Measurements from ENCODE around the gene KIF21B. TPM values are rescaled to one million over a fixed set of nuclear protein-coding genes. Genes with fewer than 3 reads are reported as not detected.

KIF21B gene
- total and polyA plus RNA-seq, 8 donors, result 2.0 to 15.1 (median 9.5) TPM

GRCh38 chr1:200985481-200985880 is 38.0 kb downstream of the KIF21B start:
- intact Hi-C loops (cut with DNase I), result no loop called here
- DNase-seq, result no peak
- Histone ChIP-seq H3K27me3 (no peaks in the 10 kb centered on the region), H3K27ac (no peak overlapping the region), H3K36me3 (peaks cover 0 to 92% of the 10 kb centered on the region in 2 donors), H3K4me1 (no peaks in the 10 kb centered on the region), H3K4me3 (no peak overlapping the region), H3K9me3 (no peaks in the 10 kb centered on the region)
- ATAC-seq, result no peak
- no peak for TF ChIP-seq CTCF (IDR thresholded peaks at IDR 0.05)

- intact Hi-C loops (cut with DNase I), result no loop called here
- no peaks in the 10 kb centered on the region for H3K27me3 ChIP-seq
- ATAC-seq, result no peak
- no peaks in the 10 kb centered on the region for H3K9me3 ChIP-seq
- H3K36me3 ChIP-seq, result peaks cover 0 to 87% of the 10 kb centered on the region in 2 donors
- H3K4me3 ChIP-seq, result no peak overlapping the region
- DNase-seq, result no peak
- H3K4me1 ChIP-seq, result no peaks in the 10 kb centered on the region
- no peak for TF ChIP-seq CTCF (IDR thresholded peaks at IDR 0.05)
- no peak overlapping the region for H3K27ac ChIP-seq
Measured at GRCh38 chr1:200983035-200983561, 40.4 kb downstream of the KIF21B start.

GRCh38 chr1:200982071-200982945 is 41.2 kb downstream of the KIF21B start:
- Histone ChIP-seq H3K9me3 (no peaks in the 10 kb centered on the region), H3K4me3 (no peak overlapping the region), H3K27me3 (no peaks in the 10 kb centered on the region), H3K4me1 (no peaks in the 10 kb centered on the region), H3K27ac (no peak overlapping the region), H3K36me3 (peaks cover 0 to 82% of the 10 kb centered on the region in 2 donors)
- ATAC-seq (peak; percentile 30), DNase-seq (peak in 1 of 4 donors; percentile 70)
- no peak for TF ChIP-seq CTCF (IDR thresholded peaks at IDR 0.05)
- intact Hi-C loops (cut with DNase I), result no loop called here

- intact Hi-C loops (cut with DNase I), result no loop called here
Measured at GRCh38 chr1:200981278-200981677, 42.2 kb downstream of the KIF21B start.

More at GRCh38 chr1:200981278-200981677, 42.2 kb downstream of the KIF21B start:
- Histone ChIP-seq H3K4me3 (no peak overlapping the region), H3K36me3 (peaks cover 0 to 82% of the 10 kb centered on the region in 2 donors), H3K27ac (no peak overlapping the region), H3K27me3 (no peaks in the 10 kb centered on the region), H3K9me3 (no peaks in the 10 kb centered on the region), H3K4me1 (no peaks in the 10 kb centered on the region)
- ATAC-seq, result no peak
- no peak for TF ChIP-seq CTCF (IDR thresholded peaks at IDR 0.05)
- DNase-seq, result no peak

All from left lung (tissue), 10 donors.